Suprapubic skin (tissue), 4 donors: ENCODE data around the gene GNAI2. TPM values are rescaled to one million over a fixed set of nuclear protein-coding genes. Genes with fewer than 3 reads are reported as not detected.
"Not testable (repeated sequence)": the region's sequence is repeated elsewhere in the genome, so short reads cannot be mapped to it uniquely, and the experiment has no call there.

ENCODE experiments used
- DNase-seq, 2 donors: peaks; one replicate each; pipeline ENCODE4 v3.0.0-alpha.2; 2019; ENCODE audit warnings: low spot score in 2 of 2
- H3K27ac ChIP-seq: fragments of 200-600 bp; sonication (generic); one replicate; pipeline ENCODE4 v1.5.1; 2019
- H3K27me3 ChIP-seq: fragments of 200-600 bp; sonication (generic); one replicate; pipeline ENCODE4 v1.5.1; 2019
- H3K36me3 ChIP-seq: fragments of 200-600 bp; sonication (generic); one replicate; pipeline ENCODE4 v1.5.1; 2019
- H3K4me1 ChIP-seq: fragments of 200-600 bp; sonication (generic); one replicate; pipeline ENCODE4 v1.5.1; 2019
- H3K4me3 ChIP-seq: fragments of 200-600 bp; sonication (generic); one replicate; pipeline ENCODE4 v1.5.1; 2019; ENCODE audit warnings: mild to moderate bottlenecking
- H3K9me3 ChIP-seq: fragments of 200-600 bp; sonication (generic); one replicate; pipeline ENCODE4 v1.5.1; 2019
- EP300 ChIP-seq: sonication (generic); formaldehyde crosslinking; IDR thresholded peaks from one replicate; pipeline ENCODE4 v1.6.1; 2017; ENCODE audit warnings: antibody characterized with exemption
- POLR2A ChIP-seq, 2 donors: fragments of 450-650 bp; IDR thresholded peaks; one replicate each; pipeline ENCODE4 v1.6.1; 2017; ENCODE audit warnings: antibody characterized with exemption in 2 of 2, mild to moderate bottlenecking in 2 of 2, moderate library complexity in 2 of 2
- POLR2AphosphoS5 ChIP-seq, 3 donors: sonication (generic); formaldehyde crosslinking; IDR thresholded peaks; one replicate each; pipeline ENCODE4 v1.6.1; 2017; ENCODE audit warnings: antibody characterized with exemption in 3 of 3
- WGBS: methylation state at CpG from one replicate; pipeline ENCODE4 v1.1.5; 2018; 5-methylcytosine and 5-hydroxymethylcytosine counted together
- total RNA-seq, 4 donors: library from RNA; depleted of rRNA; stranded (reverse); fragments of >200 nt; gene quantifications; one replicate each; pipeline ENCODE4 v1.1.0, GENCODE V29; 2016
- TF ChIP-seq, protein P1 (sequence below), 2 donors: fragments of 200-600 bp in 1 of 2; fragments of 450-650 bp in 1 of 2; sonication (generic) in 1 of 2; IDR thresholded peaks; one replicate each; pipeline ENCODE4 v1.5.1; 2016 to 2019; ENCODE audit warnings: antibody characterized with exemption in 2 of 2, mild to moderate bottlenecking in 1 of 2, moderate library complexity in 1 of 2

Gene GNAI2
- total RNA-seq, 4 donors from 2014 or later, result 70.9 to 91.3 (median 76.7) TPM

DNA sequence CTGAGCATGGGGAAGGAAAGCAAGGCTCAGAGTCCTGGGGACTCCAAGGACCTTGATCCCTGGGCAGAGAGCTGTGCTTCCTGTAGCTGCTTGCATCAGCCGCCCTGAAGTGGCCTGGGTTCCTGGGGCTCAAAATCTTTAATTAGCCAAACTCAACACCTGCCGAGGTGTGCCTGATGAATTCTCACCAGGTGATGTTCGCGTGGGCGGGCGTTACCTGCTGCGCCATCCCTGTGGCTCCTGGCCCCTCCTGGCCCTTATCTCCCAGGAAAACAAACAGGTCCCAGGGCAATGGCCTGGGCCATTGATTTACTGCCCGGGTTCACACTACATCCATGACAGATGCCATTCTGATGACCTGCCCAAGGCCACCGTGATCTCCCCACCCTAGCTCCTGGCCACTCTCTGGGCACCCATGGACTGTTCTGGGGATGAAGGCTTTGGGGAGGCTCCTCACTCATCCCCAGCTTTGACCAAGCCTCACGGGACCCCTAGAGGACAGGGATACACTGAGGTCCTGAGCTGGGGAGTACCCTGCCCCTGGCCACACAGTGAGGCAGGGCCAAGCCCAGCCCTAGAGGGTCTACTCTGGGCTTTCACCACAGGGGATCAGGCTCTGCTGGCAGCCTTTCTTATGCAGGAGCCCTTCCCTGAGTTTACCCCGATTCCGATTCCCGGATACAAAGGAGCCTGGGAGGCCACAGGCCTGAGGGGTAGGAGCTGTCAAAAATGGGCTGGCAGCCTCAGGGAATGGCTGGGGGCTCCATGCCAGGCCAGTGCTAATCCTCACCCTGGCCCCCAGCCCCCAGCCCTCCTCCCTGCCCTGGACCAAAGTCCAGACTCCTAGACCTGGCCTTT is 25.3 kb upstream of the GNAI2 start:
- DNase-seq, result no peak
- Histone ChIP-seq H3K4me3 (no peak overlapping the region), H3K27ac (no peak overlapping the region), H3K9me3 (no peaks in the 10 kb centered on the region), H3K4me1 (peaks cover 3% of the 10 kb centered on the region), H3K27me3 (peaks cover 7% of the 10 kb centered on the region), H3K36me3 (no peaks in the 10 kb centered on the region)
- WGBS, result 65% methylated on average over 10 of the region's 13 CpGs
- TF ChIP-seq POLR2A (IDR thresholded peaks at IDR 0.05) (no peak), EP300 (no peak), POLR2AphosphoS5 (IDR thresholded peaks at IDR 0.05) (no peak)
- TF ChIP-seq, protein P1, sequence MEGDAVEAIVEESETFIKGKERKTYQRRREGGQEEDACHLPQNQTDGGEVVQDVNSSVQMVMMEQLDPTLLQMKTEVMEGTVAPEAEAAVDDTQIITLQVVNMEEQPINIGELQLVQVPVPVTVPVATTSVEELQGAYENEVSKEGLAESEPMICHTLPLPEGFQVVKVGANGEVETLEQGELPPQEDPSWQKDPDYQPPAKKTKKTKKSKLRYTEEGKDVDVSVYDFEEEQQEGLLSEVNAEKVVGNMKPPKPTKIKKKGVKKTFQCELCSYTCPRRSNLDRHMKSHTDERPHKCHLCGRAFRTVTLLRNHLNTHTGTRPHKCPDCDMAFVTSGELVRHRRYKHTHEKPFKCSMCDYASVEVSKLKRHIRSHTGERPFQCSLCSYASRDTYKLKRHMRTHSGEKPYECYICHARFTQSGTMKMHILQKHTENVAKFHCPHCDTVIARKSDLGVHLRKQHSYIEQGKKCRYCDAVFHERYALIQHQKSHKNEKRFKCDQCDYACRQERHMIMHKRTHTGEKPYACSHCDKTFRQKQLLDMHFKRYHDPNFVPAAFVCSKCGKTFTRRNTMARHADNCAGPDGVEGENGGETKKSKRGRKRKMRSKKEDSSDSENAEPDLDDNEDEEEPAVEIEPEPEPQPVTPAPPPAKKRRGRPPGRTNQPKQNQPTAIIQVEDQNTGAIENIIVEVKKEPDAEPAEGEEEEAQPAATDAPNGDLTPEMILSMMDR (IDR thresholded peaks at IDR 0.05), result no peak

- H3K4me3 ChIP-seq, H3K27me3 ChIP-seq, H3K4me1 ChIP-seq, DNase-seq, H3K36me3 ChIP-seq, H3K9me3 ChIP-seq, H3K27ac ChIP-seq: not testable (repeated sequence)
- 97% methylated on average over 5 of the region's 5 CpGs for WGBS
These were observed 24.7 kb upstream of the GNAI2 start for GRCh38 chr3:50211368-50211717.

- WGBS, result 70% methylated on average over 1 of the region's 2 CpGs
- H3K27ac ChIP-seq, result no peak overlapping the region
- no peaks in the 10 kb centered on the region for H3K27me3 ChIP-seq
- H3K4me1 ChIP-seq, result no peaks in the 10 kb centered on the region
- H3K9me3 ChIP-seq, result no peaks in the 10 kb centered on the region
- no peaks in the 10 kb centered on the region for H3K36me3 ChIP-seq
- no peak overlapping the region for H3K4me3 ChIP-seq
- TF ChIP-seq POLR2AphosphoS5 (IDR thresholded peaks at IDR 0.05) (no peak), POLR2A (IDR thresholded peaks at IDR 0.05) (no peak), EP300 (no peak)
- TF ChIP-seq, protein P1 (IDR thresholded peaks at IDR 0.05), result no peak
- no peak for DNase-seq
These were observed 24.1 kb upstream of the GNAI2 start for GRCh38 chr3:50211930-50212329.

- H3K9me3 ChIP-seq, result no peaks in the 10 kb centered on the region
- TF ChIP-seq POLR2AphosphoS5 (IDR thresholded peaks at IDR 0.05), result no peak
- TF ChIP-seq EP300, result no peak
- TF ChIP-seq, protein P1 (IDR thresholded peaks at IDR 0.05), result no peak
- no peak for TF ChIP-seq POLR2A (IDR thresholded peaks at IDR 0.05)
- no peaks in the 10 kb centered on the region for H3K36me3 ChIP-seq
- peaks cover 4% of the 10 kb centered on the region for H3K4me1 ChIP-seq
- DNase-seq, result no peak
- 82% methylated on average over 2 of the region's 4 CpGs for WGBS
- no peak overlapping the region for H3K27ac ChIP-seq
- no peak overlapping the region for H3K4me3 ChIP-seq
- no peaks in the 10 kb centered on the region for H3K27me3 ChIP-seq
These were observed 23.5 kb upstream of the GNAI2 start for GRCh38 chr3:50212502-50212901.

DNA sequence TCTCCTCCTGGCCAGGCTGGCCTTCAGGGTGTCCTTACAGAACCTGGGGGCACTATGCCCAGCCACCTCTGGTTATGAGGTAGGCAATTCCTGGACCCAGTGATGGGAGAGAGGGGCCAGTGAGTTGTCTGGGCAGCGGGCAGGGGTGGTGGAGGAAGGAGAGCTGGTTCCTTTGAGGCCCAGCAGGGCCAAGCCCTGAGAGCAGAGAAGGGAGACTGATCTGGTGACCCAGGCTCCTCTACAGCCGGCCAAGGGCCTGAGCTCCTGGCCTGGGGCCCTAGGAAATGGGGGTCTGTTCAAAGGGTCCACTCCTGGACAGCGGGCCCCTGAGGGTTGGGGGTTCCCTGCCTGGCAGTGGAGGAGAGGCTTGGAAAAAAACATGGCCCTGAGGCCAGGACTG is 23.0 kb upstream of the GNAI2 start:
- 69% methylated on average over 3 of the region's 3 CpGs for WGBS
- H3K27me3 ChIP-seq, result no peaks in the 10 kb centered on the region
- TF ChIP-seq, protein P1 (IDR thresholded peaks at IDR 0.05), result no peak
- TF ChIP-seq POLR2AphosphoS5 (IDR thresholded peaks at IDR 0.05) (no peak), EP300 (no peak), POLR2A (IDR thresholded peaks at IDR 0.05) (no peak)
- no peak overlapping the region for H3K27ac ChIP-seq
- H3K9me3 ChIP-seq, result no peaks in the 10 kb centered on the region
- peaks cover 4% of the 10 kb centered on the region for H3K4me1 ChIP-seq
- DNase-seq, result no peak
- H3K4me3 ChIP-seq, result no peak overlapping the region
- no peaks in the 10 kb centered on the region for H3K36me3 ChIP-seq
